K562 (cell line): Measurements from ENCODE around the gene ACTR3C. TPM values are rescaled to one million over a fixed set of nuclear protein-coding genes. Genes with fewer than 3 reads are reported as not detected.

Experiments
- BRF1 ChIP-seq: IDR thresholded peaks from 3 replicates; pipeline ENCODE4 v1.6.1; 2011; ENCODE audit warnings: borderline replicate concordance, mild to moderate bottlenecking; ENCODE audit not compliant: insufficient read length; ENCODE audit errors: extremely low read depth
- FOXA3 ChIP-seq, 2 experiments: fragments of 450-650 bp in 1 of 2; sonication (generic) in 1 of 2; formaldehyde crosslinking; IDR thresholded peaks in 1 of 2; conservative IDR thresholded peaks in 1 of 2; 2 replicates each; pipeline versions ENCODE4 v1.4.0 to v1.8.0; 2020 to 2022; ENCODE audit warnings: mild to moderate bottlenecking in 2 of 2, missing genetic modification reagents in 1 of 2
- MGA ChIP-seq: fragments of 450-650 bp; IDR thresholded peaks from 2 replicates; pipeline ENCODE4 v1.6.1; 2016; ENCODE audit warnings: mild to moderate bottlenecking, moderate library complexity
- PHB ChIP-seq: fragments of 250-450 bp; sonication (Bioruptor Pico); IDR thresholded peaks from 2 replicates; pipeline ENCODE4 v1.5.0; 2021
- PKNOX1 ChIP-seq: fragments of 450-650 bp; IDR thresholded peaks from 2 replicates; pipeline ENCODE4 v1.6.1; 2016
- PRMT5 ChIP-seq: sonication (generic); formaldehyde crosslinking; IDR thresholded peaks from 2 replicates; pipeline ENCODE4 v1.5.0; 2020; ENCODE audit warnings: missing genetic modification reagents
- RFX1 ChIP-seq: fragments of 450-650 bp; IDR thresholded peaks from 2 replicates; pipeline ENCODE4 v1.6.1; 2016; ENCODE audit warnings: mild to moderate bottlenecking, moderate library complexity
- ZNF512 ChIP-seq: IDR thresholded peaks from 2 replicates; pipeline ENCODE4 v1.6.1; 2016; ENCODE audit warnings: missing genetic modification characterization, missing compliant biosample characterization
- ZNF830 ChIP-seq: fragments of 250-450 bp; sonication (Bioruptor Pico); IDR thresholded peaks from 2 replicates; pipeline ENCODE4 v1.5.0; 2021; ENCODE audit warnings: mild to moderate bottlenecking
- polyA plus RNA-seq, 8 experiments: library from polyadenylated mRNA; depleted of rRNA in 4 of 8; stranded (reverse) in 5 of 8; unstranded in 3 of 8; fragments of >200 nt; fragmentation: Nextera tagmentation in 2 of 8; fragmentation: Illumina TruSeq in 1 of 8; extraction: Ambion mirVana in 2 of 8; extraction: Trizol in 1 of 8; gene quantifications; 2 replicates each; pipeline versions ENCODE4 v1.2.1 to v1.2.3, GENCODE V29; 2011 to 2014; ENCODE audit warnings: inconsistent platforms in 1 of 8, missing spikeins in 1 of 8
- total RNA-seq, 7 experiments: library from RNA; depleted of rRNA in 6 of 7; stranded (reverse); fragments of >200 nt in 6 of 7; fragmentation: Illumina TruSeq in 2 of 7; extraction: Trizol in 2 of 7; gene quantifications; 2 replicates each; pipeline versions ENCODE4 v1.2.1 to v1.2.3, GENCODE V29; 2011 to 2021; ENCODE audit warnings: low replicate concordance in 1 of 7
- TF ChIP-seq, protein P1 (sequence below), 2 experiments: fragments of 250-450 bp in 1 of 2; fragments of 450-650 bp in 1 of 2; sonication (Bioruptor Pico) in 1 of 2; IDR thresholded peaks; 2 replicates each; pipeline versions ENCODE4 v1.6.1 to v1.8.0; 2016 to 2021; ENCODE audit warnings: mild to moderate bottlenecking in 2 of 2, moderate library complexity in 2 of 2, missing compliant biosample characterization in 1 of 2, missing genetic modification characterization in 1 of 2

ACTR3C gene
- total and polyA plus RNA-seq, 9 of the 15 experiments (the other 6 are each of a cell fraction or from before 2014, with no cell fraction given), result 9.0 to 35.4 (median 13.3) TPM

DNA sequence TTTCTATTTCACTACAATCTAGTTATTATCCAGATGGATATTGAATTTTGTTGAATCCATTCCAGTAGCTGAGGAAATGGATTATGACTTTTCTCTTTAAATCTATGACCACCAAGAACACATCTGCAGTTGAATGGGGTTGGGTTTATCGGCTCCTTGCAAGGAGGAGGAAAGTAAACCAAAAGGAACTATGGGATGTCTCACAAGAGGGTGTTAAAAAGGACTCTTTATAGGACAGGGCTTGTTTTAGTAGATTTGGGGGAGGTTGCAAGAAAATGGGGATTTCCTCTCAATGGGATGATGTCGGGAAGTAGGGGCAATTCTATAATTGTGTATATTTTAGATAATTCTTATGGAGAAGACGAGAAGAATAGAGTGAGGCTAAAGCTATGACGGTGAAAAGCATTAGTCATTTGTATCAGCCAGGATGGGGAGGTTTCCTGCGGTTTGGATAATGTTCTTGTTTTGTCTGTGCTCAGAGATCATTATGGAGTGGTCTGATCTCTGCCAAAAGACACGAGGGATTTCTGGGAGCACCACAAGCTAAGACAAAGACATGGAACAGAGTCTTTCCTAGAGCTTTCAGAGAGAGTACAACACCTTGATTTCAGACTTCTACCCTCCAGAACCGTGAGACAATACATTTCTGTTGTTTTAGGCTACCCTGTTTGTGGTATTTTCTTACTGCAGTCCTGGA lies 5.4 kb downstream of the ACTR3C start (continued):
- TF ChIP-seq ZNF830 (no peak), PHB (no peak), PKNOX1 (peak; percentile 55), BRF1 (no peak), RFX1 (no peak), ZNF512 (tag) (no peak), MGA (peak; percentile 70; the same call in 1 of the 2 replicates), FOXA3 (CRISPR knock-in tag; conservative IDR thresholded peaks at IDR 0.05 in 1 of 2, IDR thresholded peaks at IDR 0.05 in 1 of 2) (no peak), PRMT5 (CRISPR knock-in tag) (no peak)
- TF ChIP-seq, protein P1, sequence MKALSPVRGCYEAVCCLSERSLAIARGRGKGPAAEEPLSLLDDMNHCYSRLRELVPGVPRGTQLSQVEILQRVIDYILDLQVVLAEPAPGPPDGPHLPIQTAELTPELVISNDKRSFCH (CRISPR knock-in tag; IDR thresholded peaks at IDR 0.05), result no peak
- TF ChIP-seq, protein P1 (tag; IDR thresholded peaks at IDR 0.05), result peak; percentile 82
